Measurements from ENCODE around the gene SERHL2. TPM values are rescaled to one million over a fixed set of nuclear protein-coding genes. Genes with fewer than 3 reads are reported as not detected.
A peak's percentile ranks its signal among the peaks of the same experiment; 100 is the strongest.
"Not testable (repeated sequence)": the region's sequence is repeated elsewhere in the genome, so short reads cannot be mapped to it uniquely, and the experiment has no call there.

Gene SERHL2
- total RNA-seq, 2 donors from 2014 or later = 12.6 to 12.8 TPM

- H3K4me1 Mint-ChIP-seq = peaks cover 9% of the 10 kb centered on the region
- Histone ChIP-seq H3K9me3 (ENCODE audit: control insufficient read depth, low read length) (peaks cover 8% of the 10 kb centered on the region), H3K36me3 (ENCODE audit: control insufficient read depth, insufficient read depth, low read length) (peaks cover 14% of the 10 kb centered on the region), H3K4me3 (ENCODE audit: low read length) (no peak overlapping the region), H3K27ac (ENCODE audit: low read depth, low read length) (no peak overlapping the region), H3K9ac (ENCODE audit: extremely low read depth, low read length, poor library complexity, severe bottlenecking) (no peak overlapping the region), H3K27me3 (ENCODE audit: control insufficient read depth, insufficient read depth, low read length, poor library complexity, severe bottlenecking) (no peaks in the 10 kb centered on the region), H3K4me1 (ENCODE audit: control insufficient read depth, insufficient read depth, low read length) (no peaks in the 10 kb centered on the region)
- TF ChIP-seq, protein P1, sequence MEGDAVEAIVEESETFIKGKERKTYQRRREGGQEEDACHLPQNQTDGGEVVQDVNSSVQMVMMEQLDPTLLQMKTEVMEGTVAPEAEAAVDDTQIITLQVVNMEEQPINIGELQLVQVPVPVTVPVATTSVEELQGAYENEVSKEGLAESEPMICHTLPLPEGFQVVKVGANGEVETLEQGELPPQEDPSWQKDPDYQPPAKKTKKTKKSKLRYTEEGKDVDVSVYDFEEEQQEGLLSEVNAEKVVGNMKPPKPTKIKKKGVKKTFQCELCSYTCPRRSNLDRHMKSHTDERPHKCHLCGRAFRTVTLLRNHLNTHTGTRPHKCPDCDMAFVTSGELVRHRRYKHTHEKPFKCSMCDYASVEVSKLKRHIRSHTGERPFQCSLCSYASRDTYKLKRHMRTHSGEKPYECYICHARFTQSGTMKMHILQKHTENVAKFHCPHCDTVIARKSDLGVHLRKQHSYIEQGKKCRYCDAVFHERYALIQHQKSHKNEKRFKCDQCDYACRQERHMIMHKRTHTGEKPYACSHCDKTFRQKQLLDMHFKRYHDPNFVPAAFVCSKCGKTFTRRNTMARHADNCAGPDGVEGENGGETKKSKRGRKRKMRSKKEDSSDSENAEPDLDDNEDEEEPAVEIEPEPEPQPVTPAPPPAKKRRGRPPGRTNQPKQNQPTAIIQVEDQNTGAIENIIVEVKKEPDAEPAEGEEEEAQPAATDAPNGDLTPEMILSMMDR (conservative IDR thresholded peaks at IDR 0.05) = no peak
- no peak for DNase-seq
- peak overlapping the region; percentile 96 for H3K4me3 Mint-ChIP-seq
- WGBS, 2 experiments (ENCODE audit: insufficient coverage in 1 of 2, insufficient read length in 1 of 2) = 95% methylated on average over 7 to 9 of the region's 9 CpGs
- H3K27ac Mint-ChIP-seq = no peak overlapping the region
- peaks cover 14% of the 10 kb centered on the region for H3K36me3 Mint-ChIP-seq (ENCODE audit: low read depth)
- peaks cover 10% of the 10 kb centered on the region for H3K27me3 Mint-ChIP-seq (ENCODE audit: insufficient read depth)
- H3K9me3 Mint-ChIP-seq = peaks cover 6% of the 10 kb centered on the region
These were observed 32.6 kb upstream of the SERHL2 start for GRCh38 chr22:42521228-42521546.

- Histone ChIP-seq H3K27me3 (ENCODE audit: control insufficient read depth, insufficient read depth, low read length, poor library complexity, severe bottlenecking) (no peaks in the 10 kb centered on the region), H3K4me3 (ENCODE audit: low read length) (no peak overlapping the region), H3K9me3 (ENCODE audit: control insufficient read depth, low read length) (peaks cover 8% of the 10 kb centered on the region), H3K36me3 (ENCODE audit: control insufficient read depth, insufficient read depth, low read length) (peaks cover 4% of the 10 kb centered on the region), H3K27ac (ENCODE audit: low read depth, low read length) (no peak overlapping the region), H3K4me1 (ENCODE audit: control insufficient read depth, insufficient read depth, low read length) (no peaks in the 10 kb centered on the region), H3K9ac (ENCODE audit: extremely low read depth, low read length, poor library complexity, severe bottlenecking) (no peak overlapping the region)
- no peak for DNase-seq
- Mint-ChIP-seq H3K4me1 (peaks cover 9% of the 10 kb centered on the region), H3K27ac (no peak overlapping the region), H3K4me3 (no peak overlapping the region), H3K27me3 (ENCODE audit: insufficient read depth) (peaks cover 12% of the 10 kb centered on the region), H3K36me3 (ENCODE audit: low read depth) (peaks cover 5% of the 10 kb centered on the region), H3K9me3 (peaks cover 6% of the 10 kb centered on the region)
- WGBS, 2 experiments (ENCODE audit: insufficient coverage in 1 of 2, insufficient read length in 1 of 2) = 96 to 99% methylated on average over 12 to 15 of the region's 15 CpGs
- TF ChIP-seq, protein P1 (conservative IDR thresholded peaks at IDR 0.05) = no peak
These were observed 31.2 kb upstream of the SERHL2 start for GRCh38 chr22:42522546-42522945.

GRCh38 chr22:42528591-42529307, 25.0 kb upstream of the SERHL2 start:
- 90 to 94% methylated on average over 2 to 11 of the region's 11 CpGs for WGBS, 2 experiments (ENCODE audit: insufficient coverage in 1 of 2, insufficient read length in 1 of 2)
- H3K36me3 Mint-ChIP-seq (ENCODE audit: low read depth) = no peaks in the 10 kb centered on the region
- H3K27me3 ChIP-seq (ENCODE audit: control insufficient read depth, insufficient read depth, low read length, poor library complexity, severe bottlenecking) = no peaks in the 10 kb centered on the region
- no peak overlapping the region for H3K27ac ChIP-seq (ENCODE audit: low read depth, low read length)
- no peak for DNase-seq
- H3K9ac ChIP-seq (ENCODE audit: extremely low read depth, low read length, poor library complexity, severe bottlenecking) = no peak overlapping the region
- peaks cover 8% of the 10 kb centered on the region for H3K9me3 ChIP-seq (ENCODE audit: control insufficient read depth, low read length)
- H3K9me3 Mint-ChIP-seq = peaks cover 6% of the 10 kb centered on the region
- H3K4me3 ChIP-seq (ENCODE audit: low read length) = no peak overlapping the region
- no peaks in the 10 kb centered on the region for H3K36me3 ChIP-seq (ENCODE audit: control insufficient read depth, insufficient read depth, low read length)
- no peaks in the 10 kb centered on the region for H3K4me1 ChIP-seq (ENCODE audit: control insufficient read depth, insufficient read depth, low read length)
- H3K27ac Mint-ChIP-seq = no peak overlapping the region
- H3K27me3 Mint-ChIP-seq (ENCODE audit: insufficient read depth) = peaks cover 27% of the 10 kb centered on the region
- TF ChIP-seq, protein P1 (conservative IDR thresholded peaks at IDR 0.05) = no peak
- H3K4me3 Mint-ChIP-seq = no peak overlapping the region
- no peaks in the 10 kb centered on the region for H3K4me1 Mint-ChIP-seq

GRCh38 chr22:42529435-42529834, 24.3 kb upstream of the SERHL2 start:
- H3K4me1 ChIP-seq (ENCODE audit: control insufficient read depth, insufficient read depth, low read length); H3K36me3 ChIP-seq (ENCODE audit: control insufficient read depth, insufficient read depth, low read length); H3K27me3 ChIP-seq (ENCODE audit: control insufficient read depth, insufficient read depth, low read length, poor library complexity, severe bottlenecking); H3K36me3 Mint-ChIP-seq (ENCODE audit: low read depth); H3K9ac ChIP-seq (ENCODE audit: extremely low read depth, low read length, poor library complexity, severe bottlenecking); H3K4me1 Mint-ChIP-seq; H3K27ac Mint-ChIP-seq; H3K9me3 ChIP-seq (ENCODE audit: control insufficient read depth, low read length); H3K4me3 Mint-ChIP-seq; H3K27ac ChIP-seq (ENCODE audit: low read depth, low read length); DNase-seq; H3K4me3 ChIP-seq (ENCODE audit: low read length); H3K9me3 Mint-ChIP-seq: not testable (repeated sequence)
- H3K27me3 Mint-ChIP-seq (ENCODE audit: insufficient read depth) = peaks cover 22% of the 10 kb centered on the region
- 92 to 97% methylated on average over 6 to 8 of the region's 8 CpGs for WGBS, 2 experiments (ENCODE audit: insufficient coverage in 1 of 2, insufficient read length in 1 of 2)

DNA sequence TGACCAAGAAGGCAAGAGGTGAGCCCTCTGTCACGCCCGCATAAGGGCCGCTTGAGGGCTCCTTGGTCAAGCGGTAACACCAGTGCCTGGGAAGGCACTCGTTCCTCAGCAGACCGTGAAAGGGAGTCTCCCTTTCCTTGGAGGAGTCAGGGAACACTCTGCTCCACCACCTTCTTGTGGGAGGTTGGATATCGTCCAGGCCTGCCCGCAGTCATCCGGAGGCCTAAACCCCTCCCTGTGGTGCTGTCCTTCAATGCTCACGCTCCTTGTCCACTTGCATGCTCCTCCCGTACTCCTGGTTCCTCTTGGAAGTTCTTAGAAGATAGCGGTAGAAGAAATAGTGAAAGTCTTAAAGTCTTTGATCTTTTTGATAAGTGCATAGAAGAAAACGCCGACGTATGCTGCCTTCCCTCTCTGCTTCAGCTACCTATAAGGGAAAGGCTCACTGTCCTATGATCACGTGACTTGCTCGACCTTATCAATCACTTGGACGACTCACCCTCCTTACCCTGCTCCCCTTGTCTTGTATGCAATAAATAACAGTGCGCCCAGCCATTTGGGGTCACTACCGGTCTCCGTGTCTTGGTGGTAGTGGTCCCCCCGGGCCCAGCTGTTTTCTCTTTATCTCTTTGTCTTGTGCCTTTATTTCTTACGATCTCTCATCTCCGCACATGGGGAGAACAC, 22.2 kb upstream of the SERHL2 start:
- not testable (repeated sequence) for H3K4me1 Mint-ChIP-seq; H3K27me3 ChIP-seq (ENCODE audit: control insufficient read depth, insufficient read depth, low read length, poor library complexity, severe bottlenecking); H3K9me3 Mint-ChIP-seq; H3K36me3 Mint-ChIP-seq (ENCODE audit: low read depth); H3K4me1 ChIP-seq (ENCODE audit: control insufficient read depth, insufficient read depth, low read length); H3K27ac ChIP-seq (ENCODE audit: low read depth, low read length); DNase-seq; H3K4me3 Mint-ChIP-seq; H3K9me3 ChIP-seq (ENCODE audit: control insufficient read depth, low read length); H3K36me3 ChIP-seq (ENCODE audit: control insufficient read depth, insufficient read depth, low read length); H3K4me3 ChIP-seq (ENCODE audit: low read length); H3K27ac Mint-ChIP-seq; H3K9ac ChIP-seq (ENCODE audit: extremely low read depth, low read length, poor library complexity, severe bottlenecking)
- WGBS, 2 experiments (ENCODE audit: insufficient coverage in 1 of 2, insufficient read length in 1 of 2) = 95% methylated on average over 16 to 23 of the region's 24 CpGs
- H3K27me3 Mint-ChIP-seq (ENCODE audit: insufficient read depth) = peaks cover 16% of the 10 kb centered on the region

All from endodermal cell (in vitro differentiated cells).